KBM-7 (cell line): ENCODE measurements around the gene SMURF1.

ENCODE experiments used
- DNase-seq: peaks from one replicate; pipeline ENCODE4 v3.0.0-alpha.2; 2015
- in situ Hi-C: fragments of 300-500 bp; cut with MboI; formaldehyde crosslinking; loops from 2 replicates; pipeline ENCODE4 v1.14.3; 2020; ENCODE audit warnings: low sequenced_read_pairs, low pct_unique_long_range_greater_than_20kb, mixed read lengths

The SMURF1 gene

DNA sequence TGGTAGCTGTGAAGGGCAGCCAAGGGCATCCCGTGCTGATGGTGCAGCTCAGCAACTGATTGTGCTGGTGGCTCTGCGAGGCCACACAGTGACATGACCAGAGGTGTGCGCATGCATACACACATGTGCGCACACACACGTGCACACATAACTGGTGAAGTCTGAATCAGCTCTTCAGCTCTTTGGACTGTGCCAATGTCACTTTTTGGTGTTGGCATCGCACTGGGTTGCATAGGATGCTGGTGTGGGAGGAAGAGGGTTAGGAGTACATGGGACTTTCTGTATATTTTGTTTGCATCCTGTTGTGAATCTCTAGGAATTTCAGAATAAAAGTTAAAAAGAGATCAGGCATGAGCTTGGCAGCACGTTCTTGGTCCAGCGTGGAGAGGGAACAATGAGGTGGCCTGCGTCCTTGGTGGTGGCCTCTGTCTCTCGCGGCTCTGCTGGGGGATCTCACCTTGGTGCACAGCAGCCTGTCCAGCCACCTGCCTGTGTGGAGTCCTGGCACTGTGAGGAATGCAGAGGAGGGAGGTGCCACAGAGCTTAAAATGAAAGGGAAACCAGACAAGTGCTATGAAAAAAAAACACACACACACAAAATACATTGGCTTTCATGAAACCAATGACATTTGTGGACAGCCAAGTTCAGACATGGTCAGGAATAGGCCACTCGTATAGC lies 141.6 kb downstream of the SMURF1 start:
- DNase-seq, result no peak
- in situ Hi-C loops, result no loop called here

DNA sequence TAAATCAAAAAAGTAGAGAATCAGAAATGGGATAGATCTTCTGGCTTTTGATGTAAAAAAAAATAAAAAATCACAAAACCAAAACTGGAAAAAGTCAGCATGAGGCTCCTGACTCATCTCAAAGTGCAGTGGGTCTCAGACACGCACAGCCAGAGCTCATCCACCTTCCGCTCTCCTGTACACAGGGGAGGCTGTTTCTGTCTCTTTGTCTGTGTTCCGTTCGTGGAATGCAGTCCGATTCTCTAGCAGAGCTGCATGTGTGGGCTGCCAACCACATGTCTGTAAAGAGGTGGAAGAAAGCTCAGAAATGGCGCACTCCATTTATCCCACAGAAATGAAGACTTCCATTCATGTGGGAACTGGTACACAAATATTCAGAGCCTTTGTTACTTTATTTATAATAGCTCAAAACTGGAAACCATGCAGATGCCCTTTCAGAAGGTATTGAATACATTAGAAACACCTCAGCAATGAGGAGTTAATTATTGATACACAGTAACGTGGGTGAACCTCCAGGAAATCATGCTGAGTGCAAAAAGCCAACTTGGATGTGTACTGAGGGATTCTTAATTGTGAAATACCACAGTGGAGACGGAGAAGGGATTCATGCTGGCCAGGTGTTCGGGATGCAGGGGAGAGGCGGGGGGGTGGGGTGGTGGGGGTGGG lies 142.3 kb downstream of the SMURF1 start:
- in situ Hi-C loops, result no loop called here
- no peak for DNase-seq

DNA sequence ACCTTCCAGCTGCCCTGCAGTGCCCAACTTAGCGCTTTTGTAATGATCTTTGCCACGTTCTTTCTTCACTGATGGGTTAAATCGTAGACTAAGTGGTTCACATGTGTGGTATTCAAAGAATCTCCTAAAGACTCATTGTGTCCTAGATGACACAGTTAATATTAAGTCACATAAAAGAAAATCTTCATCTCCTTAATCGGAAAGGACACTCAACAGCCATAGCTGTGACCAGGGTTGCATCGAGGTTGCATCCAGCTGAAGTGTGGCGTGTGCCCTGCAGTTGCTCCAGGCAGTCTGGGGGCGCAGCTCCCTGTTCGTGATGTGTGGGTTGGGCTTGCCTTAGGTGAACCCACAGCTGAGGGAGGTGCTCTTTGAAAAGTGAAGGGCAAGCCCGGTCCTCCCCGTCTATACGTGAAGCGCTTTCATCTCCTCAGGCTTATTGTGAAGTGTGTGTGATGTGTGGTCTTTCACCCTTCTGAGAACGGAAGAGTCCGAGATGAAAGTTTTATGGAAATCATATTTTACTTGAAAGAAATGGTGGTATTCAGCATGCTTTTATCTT lies 142.9 kb downstream of the SMURF1 start:
- in situ Hi-C loops, result no loop called here
- no peak for DNase-seq

DNA sequence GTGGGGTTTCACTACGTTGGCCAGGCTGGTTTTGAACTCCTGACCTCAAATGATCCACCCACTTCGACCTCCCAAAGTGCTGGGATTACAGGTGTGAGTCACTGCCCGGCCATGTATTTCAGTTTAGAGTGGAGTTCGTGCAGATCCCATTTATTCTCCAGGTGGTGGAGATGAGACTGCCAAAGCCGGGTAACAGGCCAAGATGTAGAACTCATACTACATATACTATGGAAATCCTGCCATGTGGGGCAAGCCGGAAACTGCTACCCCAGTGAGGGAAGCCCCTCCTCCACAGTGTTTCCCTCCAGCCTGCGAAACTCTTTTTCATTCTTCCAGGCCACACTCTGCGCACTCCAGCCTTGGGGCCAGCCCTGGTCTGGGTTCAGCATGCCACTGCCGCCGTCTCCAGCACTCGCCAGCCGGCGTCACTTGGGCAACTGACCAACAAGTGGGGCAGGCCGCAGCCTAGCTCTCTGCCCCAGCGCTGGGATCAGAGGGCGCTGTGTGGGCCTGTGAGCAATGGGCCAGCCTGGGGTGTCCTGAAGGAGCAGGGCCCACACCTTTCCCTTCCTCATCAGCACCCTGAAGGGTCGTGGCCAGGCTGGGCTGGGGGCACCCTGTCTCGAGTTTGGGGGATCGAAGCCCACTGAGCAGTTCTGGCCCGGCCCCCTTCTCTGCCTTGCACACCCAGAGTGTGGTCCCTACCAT lies 143.6 kb downstream of the SMURF1 start:
- DNase-seq, result no peak
- in situ Hi-C loops, result no loop called here

DNA sequence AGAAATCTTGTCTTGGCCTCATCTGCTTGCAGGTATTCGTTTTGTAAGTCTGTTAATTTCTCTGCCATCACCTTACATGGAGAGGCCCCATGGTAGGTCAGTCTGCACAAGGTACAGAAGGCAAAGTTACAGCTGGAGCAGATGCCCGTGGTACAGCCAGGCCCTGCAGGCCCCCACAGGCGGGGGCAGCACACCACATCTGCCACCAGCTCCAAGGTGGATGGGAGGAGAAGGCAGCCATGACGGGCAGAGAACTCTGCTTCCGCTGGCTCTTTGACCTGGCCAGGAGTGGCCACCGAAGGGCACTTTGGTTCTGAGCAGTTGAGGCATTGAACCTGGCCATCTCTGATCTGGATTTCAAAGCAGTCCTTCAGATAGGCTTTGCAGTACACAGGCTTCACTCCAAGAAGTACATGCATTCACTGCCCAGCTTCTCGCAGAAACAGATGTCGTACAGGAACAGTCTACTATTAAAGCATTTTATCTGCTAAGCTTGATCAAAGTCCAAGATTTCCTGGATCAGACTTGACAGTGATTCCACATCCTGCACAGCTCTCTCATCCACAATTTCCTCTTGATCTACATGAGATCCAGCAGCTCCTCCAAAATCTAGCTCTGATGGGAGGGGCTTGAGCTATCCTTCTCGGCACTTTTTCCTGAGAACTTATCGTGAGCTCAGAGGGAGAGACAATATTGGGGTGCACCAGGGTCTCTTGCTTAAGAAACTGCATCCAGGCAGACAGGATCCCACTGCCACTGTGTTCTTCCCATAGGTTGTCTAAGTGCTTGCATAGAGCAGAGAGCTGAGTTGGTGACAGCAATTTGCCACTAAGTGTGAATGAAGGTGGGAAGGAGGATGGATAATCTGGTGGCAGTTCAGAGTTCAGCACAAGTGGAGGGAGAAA lies 144.8 kb downstream of the SMURF1 start:
- in situ Hi-C loops, result no loop called here

DNA sequence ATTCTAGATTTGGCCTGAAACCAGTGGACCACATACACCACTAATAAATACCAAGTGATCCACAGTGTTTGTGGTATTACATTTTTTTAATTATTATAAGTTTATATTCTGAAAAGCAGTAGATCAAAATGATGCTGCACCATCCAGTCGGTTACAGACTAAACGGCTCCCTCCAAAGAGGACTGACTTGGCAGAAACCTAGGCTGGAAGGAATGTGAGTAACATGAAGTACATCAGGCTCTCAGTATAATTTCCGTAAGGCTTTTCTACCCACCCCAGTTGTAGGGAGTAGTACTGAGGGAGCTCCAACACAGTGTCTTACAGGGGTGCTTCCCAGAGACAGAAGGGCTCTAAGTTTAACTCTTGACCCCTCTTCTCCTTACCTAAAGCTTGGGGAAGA lies 146.1 kb downstream of the SMURF1 start:
- in situ Hi-C loops, result no loop called here
- no peak for DNase-seq

More for the DNA sequence above, 144.8 kb downstream of the SMURF1 start:
- DNase-seq, result no peak

DNA sequence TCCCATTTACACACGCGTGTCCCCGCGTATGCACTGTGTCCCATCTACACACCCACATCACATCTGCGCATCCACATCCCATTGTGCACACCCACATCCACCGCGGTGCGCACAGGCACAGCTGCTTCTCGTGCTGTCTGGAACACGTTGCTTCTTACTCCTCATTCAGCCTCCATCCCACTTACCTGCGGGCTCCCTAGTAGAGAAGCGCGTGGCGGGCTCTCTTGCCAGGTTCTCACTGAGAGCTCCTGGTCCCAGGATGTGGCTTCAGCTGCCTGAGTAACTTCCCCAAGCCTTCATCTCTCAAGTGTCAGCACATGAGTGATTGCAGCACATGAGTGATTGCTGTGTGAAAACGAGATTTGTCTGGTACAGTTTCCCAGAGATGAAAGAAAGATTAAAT lies 147.8 kb downstream of the SMURF1 start:
- no peak for DNase-seq
- in situ Hi-C loops, result no loop called here

DNA sequence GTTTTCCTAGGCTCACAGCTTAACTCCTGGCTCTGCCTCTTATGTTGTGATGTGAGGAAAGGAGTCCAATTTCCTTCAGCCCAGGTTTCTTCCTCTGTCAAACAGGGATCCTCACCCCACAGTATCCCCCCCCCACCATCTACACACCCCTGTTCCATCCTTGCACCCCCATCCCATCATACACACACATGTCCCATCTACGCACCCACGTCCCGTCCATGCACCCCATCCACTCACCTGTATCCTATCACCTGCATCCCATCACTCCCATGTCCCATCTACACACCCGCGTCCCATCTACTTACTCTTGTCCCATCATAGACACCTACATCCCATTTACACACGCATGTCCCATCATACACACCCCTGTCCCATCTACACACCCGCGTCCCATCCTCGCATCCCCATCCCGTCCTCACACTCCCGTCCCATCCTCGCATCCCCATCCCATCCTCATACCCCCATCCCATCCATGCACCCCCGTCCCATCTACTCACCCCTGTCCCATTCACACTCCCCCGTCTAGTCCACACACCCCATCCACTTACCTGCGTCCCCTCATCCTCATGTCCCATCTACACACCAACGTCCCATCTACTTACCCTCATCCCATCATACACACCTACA lies 148.3 kb downstream of the SMURF1 start:
- in situ Hi-C loops, result no loop called here
- no peak for DNase-seq

GRCh38 chr7:98995111-98995510 lies 148.8 kb downstream of the SMURF1 start:
- no peak for DNase-seq
- in situ Hi-C loops, result no loop called here

DNA sequence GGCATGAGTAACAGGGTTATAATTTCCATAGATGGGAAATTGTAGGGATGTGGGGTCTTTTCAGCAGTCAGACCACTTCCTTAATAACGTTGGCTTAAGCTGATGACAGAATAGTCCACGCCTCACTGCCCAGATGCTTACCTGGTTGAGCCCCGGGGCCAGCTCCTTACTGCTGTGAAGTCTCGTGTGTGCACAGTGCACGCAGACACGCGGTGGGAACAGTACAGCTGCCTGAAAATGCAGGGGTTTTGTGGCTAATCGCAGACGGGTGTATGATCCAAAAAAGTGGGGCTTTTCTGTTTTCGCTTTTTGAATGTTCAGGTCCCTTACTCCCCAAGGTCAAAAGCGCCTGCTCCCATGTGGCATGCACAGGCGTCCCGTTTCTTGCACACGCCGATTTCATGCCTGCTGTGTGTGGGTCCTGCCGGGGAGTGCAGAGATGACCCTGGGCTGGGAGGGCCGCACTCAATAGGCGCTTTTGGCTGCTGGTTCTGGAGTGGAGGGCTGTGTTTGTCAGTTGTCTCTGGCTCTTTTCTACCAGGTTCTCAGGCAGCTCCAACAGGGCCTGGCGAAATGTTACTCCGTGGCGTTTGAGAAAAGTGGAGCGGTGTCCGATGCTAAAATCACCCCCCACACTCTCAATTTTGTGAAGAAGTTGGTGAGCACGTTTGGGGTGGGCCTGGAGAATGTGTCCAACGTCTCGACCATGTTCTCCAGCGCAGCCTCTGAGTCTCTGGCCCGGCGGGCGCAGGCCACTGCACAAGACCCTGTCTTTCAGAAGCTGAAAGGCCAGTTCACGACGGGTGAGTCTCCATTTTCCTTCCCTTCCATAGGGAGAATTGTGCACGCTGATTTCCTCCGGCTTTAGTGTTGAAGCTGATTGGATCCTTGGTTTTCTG lies 149.6 kb downstream of the SMURF1 start:
- in situ Hi-C loops, result no loop called here
- no peak for DNase-seq

- in situ Hi-C loops, result no loop called here
- DNase-seq, result peak; percentile 5
Observed at GRCh38 chr7:98993024-98993897, 150.6 kb downstream of the SMURF1 start.

DNA sequence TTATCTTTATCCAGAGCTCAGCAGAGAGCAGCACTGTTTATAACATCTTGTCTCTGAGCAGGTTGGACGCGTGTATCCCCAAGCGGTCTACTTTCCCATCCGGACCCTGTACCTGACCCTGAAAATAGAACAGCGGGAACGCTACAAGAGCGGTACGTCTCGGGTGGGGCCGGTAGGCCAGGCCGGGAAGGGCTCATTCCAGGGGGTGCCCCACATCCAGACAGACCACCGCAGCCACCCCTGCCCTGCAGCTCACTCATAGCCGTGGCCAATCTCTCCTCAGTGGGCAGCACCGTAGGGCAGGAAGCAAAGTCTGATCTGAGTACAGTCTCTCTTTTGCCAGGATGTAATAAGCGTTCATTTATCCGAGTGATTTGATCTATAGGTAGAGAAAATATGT lies 151.8 kb downstream of the SMURF1 start:
- no peak for DNase-seq
- in situ Hi-C loops, result no loop called here

DNA sequence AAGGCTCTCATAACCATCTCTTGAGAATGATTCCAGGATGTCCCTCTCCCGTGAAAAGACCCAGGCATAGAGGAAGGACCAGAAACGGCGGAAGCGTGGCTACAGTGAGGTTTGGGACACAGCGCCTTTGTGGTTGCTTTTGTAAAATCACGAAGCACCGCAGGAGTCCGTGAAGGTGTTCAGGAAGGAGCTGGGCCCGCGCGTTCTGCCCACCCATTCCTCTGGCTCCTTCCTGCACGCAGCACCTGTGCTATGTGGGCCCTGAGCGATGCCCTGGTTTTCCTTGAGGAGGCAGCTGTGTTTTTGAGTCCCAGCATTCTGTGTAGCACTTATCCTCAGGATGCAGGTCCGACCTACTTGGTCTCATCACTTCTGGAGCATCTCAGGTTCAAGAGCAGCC lies 152.8 kb downstream of the SMURF1 start:
- in situ Hi-C loops, result no loop called here
- no peak for DNase-seq

DNA sequence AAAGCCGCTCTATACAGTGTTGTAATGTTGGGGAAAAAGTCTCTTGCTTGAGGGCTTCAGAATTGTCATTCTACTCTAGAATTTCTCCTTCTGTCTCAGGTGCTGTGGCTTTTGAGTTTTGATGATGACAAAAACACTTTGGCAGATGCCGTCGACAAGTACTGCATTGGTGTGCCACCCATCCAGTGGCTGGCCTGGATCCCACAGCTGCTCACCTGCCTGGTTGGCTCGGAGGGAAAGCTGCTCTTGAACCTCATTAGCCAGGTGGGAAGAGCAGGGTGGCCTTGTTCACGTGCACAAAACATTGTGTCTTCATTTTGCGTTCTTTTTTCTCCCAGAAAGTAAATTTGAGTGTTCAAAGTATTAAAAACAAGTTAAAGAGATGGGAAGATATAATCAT lies 153.6 kb downstream of the SMURF1 start:
- DNase-seq, result no peak
- in situ Hi-C loops, result no loop called here

GRCh38 chr7:98988641-98989040 lies 155.3 kb downstream of the SMURF1 start:
- in situ Hi-C loops, result no loop called here
- no peak for DNase-seq

GRCh38 chr7:98985945-98986344 lies 158.0 kb downstream of the SMURF1 start:
- DNase-seq, result no peak
- in situ Hi-C loops, result no loop called here

- in situ Hi-C loops, result no loop called here
- no peak for DNase-seq
Observed at GRCh38 chr7:98985406-98985805, 158.5 kb downstream of the SMURF1 start.
